WI38 (cell line): Measurements from ENCODE around the gene AAK1.

Experiments used
- H3K4me3 ChIP-seq: 2 replicates; pipeline ENCODE4 v1.5.1; 2011; ENCODE audit warnings: low read depth, mild to moderate bottlenecking, control low read depth, low read length
- CTCF ChIP-seq: IDR thresholded peaks from 2 replicates; pipeline ENCODE4 v1.5.1; 2012; ENCODE audit warnings: low read depth, mild to moderate bottlenecking, control low read depth, low read length

The AAK1 gene

GRCh38 chr2:69549421-69549820 lies 94.1 kb downstream of the AAK1 start:
- no peak for TF ChIP-seq CTCF
- H3K4me3 ChIP-seq = no peak overlapping the region

GRCh38 chr2:69547984-69548715 lies 95.4 kb downstream of the AAK1 start:
- no peak overlapping the region for H3K4me3 ChIP-seq
- TF ChIP-seq CTCF = no peak

- no peak for TF ChIP-seq CTCF
- H3K4me3 ChIP-seq = no peak overlapping the region
These were observed 96.9 kb downstream of the AAK1 start for GRCh38 chr2:69546646-69547045.

- TF ChIP-seq CTCF = no peak
These were observed 98.0 kb downstream of the AAK1 start for GRCh38 chr2:69545477-69545932.

GRCh38 chr2:69544951-69545350 lies 98.6 kb downstream of the AAK1 start:
- TF ChIP-seq CTCF = no peak
- H3K4me3 ChIP-seq = no peak overlapping the region

More at GRCh38 chr2:69545477-69545932, 98.0 kb downstream of the AAK1 start:
- no peak overlapping the region for H3K4me3 ChIP-seq

GRCh38 chr2:69539549-69539908 lies 104.0 kb downstream of the AAK1 start:
- no peak overlapping the region for H3K4me3 ChIP-seq
- TF ChIP-seq CTCF = no peak

GRCh38 chr2:69538872-69539548 lies 104.5 kb downstream of the AAK1 start:
- no peak overlapping the region for H3K4me3 ChIP-seq
- no peak for TF ChIP-seq CTCF
